Skin of body (tissue), 2 donors: ENCODE measurements around the gene AGBL5. TPM values are rescaled to one million over a fixed set of nuclear protein-coding genes. Genes with fewer than 3 reads are reported as not detected.

Source experiments
- DNase-seq: peaks from one replicate; lab custom pipeline; 2025; lab: John Stamatoyannopoulos, UW
- total RNA-seq: library from RNA; depleted of rRNA; stranded (reverse); fragments of >200 nt; gene quantifications from one replicate; pipeline ENCODE4 v1.2.3, GENCODE V29; 2014

The AGBL5 gene
- 7.7 TPM for total RNA-seq

- DNase-seq = peak; percentile 97
Measured at GRCh38 chr2:27050996-27051901, at the start of gene AGBL5. Gene AGBL5 (plus strand): TSS chr2:27051668. CDS start chr2:27052959, 1,291 bp downstream.

- no peak for DNase-seq
Measured at GRCh38 chr2:27001950-27002349, 49.5 kb upstream of the AGBL5 start.

- DNase-seq = no peak
Measured at GRCh38 chr2:27003007-27003406, 48.5 kb upstream of the AGBL5 start.

GRCh38 chr2:27003857-27004256 is 47.6 kb upstream of the AGBL5 start:
- DNase-seq = no peak

- no peak for DNase-seq
Measured at GRCh38 chr2:27006602-27007415, 44.7 kb upstream of the AGBL5 start.

- DNase-seq = no peak
Measured at GRCh38 chr2:27007416-27008374, 43.8 kb upstream of the AGBL5 start.

GRCh38 chr2:27008678-27009077 is 42.8 kb upstream of the AGBL5 start:
- DNase-seq = no peak

GRCh38 chr2:27009083-27009482 is 42.4 kb upstream of the AGBL5 start:
- no peak for DNase-seq

- DNase-seq = no peak
Measured at GRCh38 chr2:27009716-27010115, 41.8 kb upstream of the AGBL5 start.

- DNase-seq = no peak
Measured at GRCh38 chr2:27010139-27010538, 41.3 kb upstream of the AGBL5 start.

- DNase-seq = no peak
Measured at GRCh38 chr2:27013738-27014137, 37.7 kb upstream of the AGBL5 start.

- no peak for DNase-seq
Measured at GRCh38 chr2:27014771-27015433, 36.6 kb upstream of the AGBL5 start.

- no peak for DNase-seq
Measured at GRCh38 chr2:27016801-27017325, 34.6 kb upstream of the AGBL5 start.

- DNase-seq = no peak
Measured at GRCh38 chr2:27018142-27018541, 33.3 kb upstream of the AGBL5 start.

- DNase-seq = no peak
Measured at GRCh38 chr2:27019459-27019858, 32.0 kb upstream of the AGBL5 start.

- DNase-seq = no peak
Measured at GRCh38 chr2:27019931-27020855, 31.3 kb upstream of the AGBL5 start.

GRCh38 chr2:27021253-27022049 is 30.0 kb upstream of the AGBL5 start:
- DNase-seq = no peak

GRCh38 chr2:27023740-27024139 is 27.7 kb upstream of the AGBL5 start:
- no peak for DNase-seq
